K562 (cell line): ENCODE measurements around the gene TCF4. TPM values are rescaled to one million over a fixed set of nuclear protein-coding genes. Genes with fewer than 3 reads are reported as not detected.

ENCODE experiments used
- ATAC-seq: fragments of 200-7000 bp; cut with Tn5 transposase; 3 replicates; pipeline ENCODE4 v1.9.1; 2020; ENCODE audit warnings: moderate library complexity
- BruUV-seq: library from RNA; stranded (reverse); fragments of 400-500 nt; replicated peaks from 2 replicates; lab custom pipeline; 2021; lab: Mats Ljungman, UMichigan
- CTCF ChIA-PET: fragments of 300-600 bp; formaldehyde crosslinking; extraction: SDS; loops from one replicate; lab custom pipeline; 2021; ENCODE audit warnings: low intra/inter-chr PET ratio; lab: Yijun Ruan, JAX
- POLR2A ChIA-PET: fragments of 300-600, 350-650 bp; sonication (Branson Sonifier 250); formaldehyde crosslinking; extraction: SDS; loops from one replicate; lab custom pipeline; 2021; ENCODE audit warnings: antibody characterized with exemption, inconsistent platforms; lab: Yijun Ruan, JAX
- DNase-seq, 4 experiments: peaks; one replicate each; pipeline versions ENCODE4 v3.0.0 to v3.0.0-alpha.2; 2011 to 2018; ENCODE audit warnings: low spot score in 3 of 4, mixed read lengths in 3 of 4; ENCODE audit errors: extremely low read depth in 1 of 4
- FAIRE-seq: peaks from 2 replicates; lab custom pipeline; 2011; peaks lifted over from hg19 to GRCh38; lab: Jason Lieb, UNC
- H2AFZ ChIP-seq: 2 replicates; pipeline ENCODE4 v1.6.0; 2011; ENCODE audit warnings: low read depth, low read length, control low read depth, inconsistent platforms
- H3K27ac ChIP-seq: fragments of 200-600 bp; 3 replicates; pipeline ENCODE4 v1.8.0; 2011; ENCODE audit warnings: low read depth, mild to moderate bottlenecking, control low read depth, inconsistent platforms, low read length, moderate library complexity, mixed read lengths; ENCODE audit errors: extremely low read depth
- H3K27me3 ChIP-seq, 2 experiments: fragments of 300-600 bp in 1 of 2; 2 replicates in 1 of 2; 3 replicates in 1 of 2; pipeline versions ENCODE4 v1.6.0 to v1.8.0; 2011; ENCODE audit warnings: inconsistent platforms in 2 of 2, low read length in 2 of 2, mild to moderate bottlenecking in 1 of 2, mixed read lengths in 1 of 2, moderate library complexity in 1 of 2; ENCODE audit not compliant: control insufficient read depth in 2 of 2, insufficient read depth in 2 of 2
- H3K36me3 ChIP-seq: fragments of 300-600 bp; 3 replicates; pipeline ENCODE4 v1.8.0; 2011; ENCODE audit warnings: mild to moderate bottlenecking, low read length, inconsistent platforms; ENCODE audit not compliant: control insufficient read depth, insufficient read depth
- H3K4me1 ChIP-seq, 2 experiments: fragments of 200-600 bp in 1 of 2; replicated peaks in 1 of 2; 2 replicates in 1 of 2; 3 replicates in 1 of 2; pipeline versions ENCODE4 v1.5.1 to v1.8.0; 2011; ENCODE audit warnings: inconsistent platforms in 2 of 2, low read length in 2 of 2, mild to moderate bottlenecking in 1 of 2, mixed read lengths in 1 of 2, moderate library complexity in 1 of 2; ENCODE audit not compliant: control insufficient read depth in 2 of 2, insufficient read depth in 2 of 2
- H3K4me2 ChIP-seq: 2 replicates; pipeline ENCODE4 v1.6.1; 2011; ENCODE audit warnings: low read length, control low read depth, inconsistent platforms, mixed read lengths; ENCODE audit not compliant: insufficient read depth
- H3K4me3 ChIP-seq: fragments of 200-600 bp; sonication (generic), shearing (Covaris generic); 2 replicates; pipeline ENCODE4 v1.5.1; 2016; ENCODE audit warnings: control low read depth, inconsistent platforms
- H3K79me2 ChIP-seq: fragments of 200-600 bp; 3 replicates; pipeline ENCODE4 v1.8.0; 2011; ENCODE audit warnings: low read length, inconsistent platforms; ENCODE audit not compliant: control insufficient read depth, insufficient read depth
- H3K9ac ChIP-seq, 2 experiments: 2 replicates each; pipeline versions ENCODE4 v1.6.0 to v1.6.1; 2011; ENCODE audit warnings: low read depth in 2 of 2, low read length in 2 of 2, control low read depth in 1 of 2, inconsistent platforms in 1 of 2, mild to moderate bottlenecking in 1 of 2, mixed read lengths in 1 of 2; ENCODE audit not compliant: insufficient read depth in 1 of 2
- H3K9me1 ChIP-seq: one replicate; pipeline ENCODE4 v1.6.0; 2011; ENCODE audit warnings: inconsistent platforms, mild to moderate bottlenecking, low read length, moderate library complexity; ENCODE audit not compliant: control insufficient read depth, insufficient read depth
- H3K9me3 ChIP-seq: replicated peaks from 2 replicates; pipeline ENCODE4 v1.5.1; 2011; ENCODE audit warnings: low read depth, low read length, inconsistent platforms; ENCODE audit not compliant: control insufficient read depth, insufficient read depth
- H4K20me1 ChIP-seq: replicated peaks from 2 replicates; pipeline ENCODE4 v1.6.1; 2011; ENCODE audit warnings: low read length, inconsistent platforms, mixed read lengths; ENCODE audit not compliant: control insufficient read depth, insufficient read depth
- BCOR ChIP-seq: fragments of 450-650 bp; IDR thresholded peaks from 2 replicates; pipeline ENCODE4 v1.6.1; 2016
- CREB5 ChIP-seq: fragments of 250-450 bp; sonication (Bioruptor Pico); IDR thresholded peaks from 2 replicates; pipeline ENCODE4 v1.5.0; 2020; ENCODE audit warnings: mild to moderate bottlenecking
- FOXA1 ChIP-seq: fragments of 450-650 bp; IDR thresholded peaks from 2 replicates; pipeline ENCODE4 v1.6.1; 2016; ENCODE audit warnings: mild to moderate bottlenecking, borderline replicate concordance
- KLF13 ChIP-seq: fragments of 450-650 bp; IDR thresholded peaks from 2 replicates; pipeline ENCODE4 v1.6.1; 2016; ENCODE audit warnings: missing genetic modification characterization, low read depth, mild to moderate bottlenecking, missing compliant biosample characterization, moderate library complexity, borderline replicate concordance
- NFE2L1 ChIP-seq: fragments of 450-650 bp; IDR thresholded peaks from 2 replicates; pipeline ENCODE4 v1.6.1; 2016; ENCODE audit warnings: missing genetic modification characterization, low read depth, mild to moderate bottlenecking, missing compliant biosample characterization, moderate library complexity, borderline replicate concordance
- POLR3G ChIP-seq: IDR thresholded peaks from 2 replicates; pipeline ENCODE4 v1.6.1; 2011; ENCODE audit not compliant: insufficient read length, insufficient replicate concordance; ENCODE audit errors: extremely low read depth
- SAFB ChIP-seq: fragments of 200-400 bp; formaldehyde crosslinking; IDR thresholded peaks from 2 replicates; pipeline ENCODE4 v1.6.1; 2017; ENCODE audit warnings: low read depth, low read length, borderline replicate concordance
- WGBS: fragments of 100-300 bp; shearing (Covaris generic); methylation state at CpG from one replicate; pipeline ENCODE4 v1.1.6; 2016; ENCODE audit warnings: low coverage, mixed read lengths; ENCODE audit not compliant: insufficient coverage; ENCODE audit errors: missing lambda C conversion rate; 5-methylcytosine and 5-hydroxymethylcytosine counted together
- in situ Hi-C: fragments of 300-500 bp; cut with MboI; formaldehyde crosslinking; loops from 4 replicates; pipeline ENCODE4 v1.15.0; 2018; ENCODE audit warnings: inconsistent platforms, mixed read lengths
- intact Hi-C: fragments of 100-400 bp; cut with micrococcal nuclease; formaldehyde crosslinking; loops from 2 replicates; pipeline ENCODE4 v1.14.2; 2022
- polyA plus RNA-seq, 8 experiments: library from polyadenylated mRNA; depleted of rRNA in 4 of 8; stranded (reverse) in 5 of 8; unstranded in 3 of 8; fragments of >200 nt; fragmentation: Nextera tagmentation in 2 of 8; fragmentation: Illumina TruSeq in 1 of 8; extraction: Ambion mirVana in 2 of 8; extraction: Trizol in 1 of 8; gene quantifications; 2 replicates each; pipeline versions ENCODE4 v1.2.1 to v1.2.3, GENCODE V29; 2011 to 2014; ENCODE audit warnings: inconsistent platforms in 1 of 8, missing spikeins in 1 of 8
- total RNA-seq, 7 experiments: library from RNA; depleted of rRNA in 6 of 7; stranded (reverse); fragments of >200 nt in 6 of 7; fragmentation: Illumina TruSeq in 2 of 7; extraction: Trizol in 2 of 7; gene quantifications; 2 replicates each; pipeline versions ENCODE4 v1.2.1 to v1.2.3, GENCODE V29; 2011 to 2021; ENCODE audit warnings: low replicate concordance in 1 of 7

Gene TCF4
- total and polyA plus RNA-seq, 9 of the 15 experiments (the other 6 are each of a cell fraction or from before 2014, with no cell fraction given), result 4.8 to 24.7 (median 15.2) TPM

- no peak for DNase-seq
- intact Hi-C loops, result loop anchor here (10.0 kb wide), 1 partner anchor 102 kb away; no protein-coding TSS in a partner anchor
- no peak overlapping the region for H2AFZ ChIP-seq
- H3K4me1 ChIP-seq, result peaks cover 0 to 6% of the 10 kb centered on the region in 2 experiments; a peak in 2 of 5 replicates
- H3K36me3 ChIP-seq, result no peaks in the 10 kb centered on the region
- TF ChIP-seq FOXA1, result no peak
- no peak for TF ChIP-seq KLF13 (tag)
- TF ChIP-seq SAFB, result no peak
- TF ChIP-seq NFE2L1 (tag), result no peak
- TF ChIP-seq POLR3G, result no peak
- TF ChIP-seq CREB5 (CRISPR knock-in tag), result no peak
- no peak for TF ChIP-seq BCOR
- ATAC-seq, result no peak
- no peak overlapping the region for H3K9ac ChIP-seq
- BruUV-seq, result no TSS peak
- no peaks in the 10 kb centered on the region for H4K20me1 ChIP-seq
- ChIA-PET POLR2A (no interaction called here), CTCF (no interaction called here)
- no peak for FAIRE-seq
- H3K4me3 ChIP-seq, result no peak overlapping the region
- WGBS, result 10% methylated on average over 2 of the region's 2 CpGs
- no peaks in the 10 kb centered on the region for H3K79me2 ChIP-seq
- H3K4me2 ChIP-seq, result no peak overlapping the region
- no peak overlapping the region for H3K27ac ChIP-seq
- H3K9me1 ChIP-seq, result no peaks in the 10 kb centered on the region
- H3K27me3 ChIP-seq, result no peaks in the 10 kb centered on the region
- in situ Hi-C loops, result no loop called here
- no peaks in the 10 kb centered on the region for H3K9me3 ChIP-seq
Observed at GRCh38 chr18:55206927-55207326, 381.1 kb downstream of the TCF4 start.
